Measurements from ENCODE around the gene SERHL2.

- TF ChIP-seq POLR2A (IDR thresholded peaks at IDR 0.05; ENCODE audit: extremely low read depth, insufficient read length) (no peak), MYC (IDR thresholded peaks at IDR 0.05; ENCODE audit: low read depth, low read length) (no peak), MAX (IDR thresholded peaks at IDR 0.05; ENCODE audit: low read depth, low read length) (no peak)
- TF ChIP-seq, protein P1, sequence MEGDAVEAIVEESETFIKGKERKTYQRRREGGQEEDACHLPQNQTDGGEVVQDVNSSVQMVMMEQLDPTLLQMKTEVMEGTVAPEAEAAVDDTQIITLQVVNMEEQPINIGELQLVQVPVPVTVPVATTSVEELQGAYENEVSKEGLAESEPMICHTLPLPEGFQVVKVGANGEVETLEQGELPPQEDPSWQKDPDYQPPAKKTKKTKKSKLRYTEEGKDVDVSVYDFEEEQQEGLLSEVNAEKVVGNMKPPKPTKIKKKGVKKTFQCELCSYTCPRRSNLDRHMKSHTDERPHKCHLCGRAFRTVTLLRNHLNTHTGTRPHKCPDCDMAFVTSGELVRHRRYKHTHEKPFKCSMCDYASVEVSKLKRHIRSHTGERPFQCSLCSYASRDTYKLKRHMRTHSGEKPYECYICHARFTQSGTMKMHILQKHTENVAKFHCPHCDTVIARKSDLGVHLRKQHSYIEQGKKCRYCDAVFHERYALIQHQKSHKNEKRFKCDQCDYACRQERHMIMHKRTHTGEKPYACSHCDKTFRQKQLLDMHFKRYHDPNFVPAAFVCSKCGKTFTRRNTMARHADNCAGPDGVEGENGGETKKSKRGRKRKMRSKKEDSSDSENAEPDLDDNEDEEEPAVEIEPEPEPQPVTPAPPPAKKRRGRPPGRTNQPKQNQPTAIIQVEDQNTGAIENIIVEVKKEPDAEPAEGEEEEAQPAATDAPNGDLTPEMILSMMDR (IDR thresholded peaks at IDR 0.05; ENCODE audit: low read depth, low read length) = no peak
These were observed 48.7 kb downstream of the SERHL2 start for GRCh38 chr22:42602470-42602869.
